Mucosa of stomach (tissue), 1 donor: ENCODE data around the gene ERC2.
"Not testable (repeated sequence)": the region's sequence is repeated elsewhere in the genome, so short reads cannot be mapped to it uniquely, and the experiment has no call there.

ENCODE experiments used
- H3K27me3 ChIP-seq: one replicate; pipeline ENCODE4 v1.7.0; 2013; ENCODE audit warnings: mild to moderate bottlenecking, low read length; ENCODE audit not compliant: control insufficient read depth, insufficient read depth
- H3K36me3 ChIP-seq: one replicate; pipeline ENCODE4 v1.7.0; 2013; ENCODE audit warnings: low read length; ENCODE audit not compliant: control insufficient read depth, insufficient read depth
- H3K4me1 ChIP-seq: one replicate; pipeline ENCODE4 v1.7.0; 2013; ENCODE audit warnings: mild to moderate bottlenecking, low read length; ENCODE audit not compliant: control insufficient read depth, insufficient read depth
- H3K4me3 ChIP-seq: one replicate; pipeline ENCODE4 v1.7.0; 2013; ENCODE audit warnings: low read length
- H3K9ac ChIP-seq: one replicate; pipeline ENCODE4 v1.7.0; 2013; ENCODE audit warnings: mild to moderate bottlenecking, low read length, moderate library complexity
- H3K9me3 ChIP-seq: one replicate; pipeline ENCODE4 v1.7.0; 2013; ENCODE audit warnings: mild to moderate bottlenecking, low read length, moderate library complexity; ENCODE audit not compliant: control insufficient read depth
- donor health status: Pancreatic carcinoma.

The ERC2 gene

GRCh38 chr3:56023546-56023945 is 444.7 kb downstream of the ERC2 start:
- no peak overlapping the region for H3K9ac ChIP-seq
- H3K4me3 ChIP-seq: no peak overlapping the region
- H3K36me3 ChIP-seq: no peaks in the 10 kb centered on the region
- H3K9me3 ChIP-seq: no peaks in the 10 kb centered on the region
- H3K4me1 ChIP-seq: no peaks in the 10 kb centered on the region
- no peaks in the 10 kb centered on the region for H3K27me3 ChIP-seq

- no peaks in the 10 kb centered on the region for H3K4me1 ChIP-seq
- no peaks in the 10 kb centered on the region for H3K36me3 ChIP-seq
- no peaks in the 10 kb centered on the region for H3K9me3 ChIP-seq
- H3K27me3 ChIP-seq: peaks cover 2% of the 10 kb centered on the region
- H3K4me3 ChIP-seq: no peak overlapping the region
- no peak overlapping the region for H3K9ac ChIP-seq
Observed at GRCh38 chr3:56022619-56023018, 445.6 kb downstream of the ERC2 start.

GRCh38 chr3:56019490-56020146 is 448.6 kb downstream of the ERC2 start:
- no peaks in the 10 kb centered on the region for H3K36me3 ChIP-seq
- peaks cover 15% of the 10 kb centered on the region for H3K27me3 ChIP-seq
- no peaks in the 10 kb centered on the region for H3K4me1 ChIP-seq
- no peak overlapping the region for H3K4me3 ChIP-seq
- no peak overlapping the region for H3K9ac ChIP-seq
- no peaks in the 10 kb centered on the region for H3K9me3 ChIP-seq

- H3K9me3 ChIP-seq, H3K9ac ChIP-seq, H3K4me3 ChIP-seq, H3K4me1 ChIP-seq, H3K36me3 ChIP-seq: not testable (repeated sequence)
- peaks cover 21% of the 10 kb centered on the region for H3K27me3 ChIP-seq
Observed at GRCh38 chr3:56015374-56015773, 452.9 kb downstream of the ERC2 start.

- peaks cover 9% of the 10 kb centered on the region for H3K4me1 ChIP-seq
- no peak overlapping the region for H3K4me3 ChIP-seq
- H3K36me3 ChIP-seq: no peaks in the 10 kb centered on the region
- no peaks in the 10 kb centered on the region for H3K9me3 ChIP-seq
- H3K27me3 ChIP-seq: peaks cover 20% of the 10 kb centered on the region
- H3K9ac ChIP-seq: no peak overlapping the region
Observed at GRCh38 chr3:56012721-56013120, 455.5 kb downstream of the ERC2 start.

GRCh38 chr3:56005196-56005805 is 463.0 kb downstream of the ERC2 start:
- H3K36me3 ChIP-seq: no peaks in the 10 kb centered on the region

GRCh38 chr3:56003129-56003528 is 465.1 kb downstream of the ERC2 start:
- no peak overlapping the region for H3K9ac ChIP-seq
- H3K36me3 ChIP-seq: no peaks in the 10 kb centered on the region
- no peaks in the 10 kb centered on the region for H3K9me3 ChIP-seq
- no peak overlapping the region for H3K4me3 ChIP-seq
- H3K27me3 ChIP-seq: no peaks in the 10 kb centered on the region
- no peaks in the 10 kb centered on the region for H3K4me1 ChIP-seq

More at GRCh38 chr3:56005196-56005805, 463.0 kb downstream of the ERC2 start:
- H3K9me3 ChIP-seq: no peaks in the 10 kb centered on the region
- H3K4me1 ChIP-seq: no peaks in the 10 kb centered on the region
- H3K27me3 ChIP-seq: no peaks in the 10 kb centered on the region
- H3K4me3 ChIP-seq: no peak overlapping the region
- H3K9ac ChIP-seq: no peak overlapping the region

GRCh38 chr3:56001991-56002390 is 466.3 kb downstream of the ERC2 start:
- no peaks in the 10 kb centered on the region for H3K27me3 ChIP-seq
- no peak overlapping the region for H3K4me3 ChIP-seq

GRCh38 chr3:56001537-56001936 is 466.7 kb downstream of the ERC2 start:
- Histone ChIP-seq H3K4me1 (no peaks in the 10 kb centered on the region), H3K27me3 (no peaks in the 10 kb centered on the region), H3K36me3 (no peaks in the 10 kb centered on the region), H3K9me3 (no peaks in the 10 kb centered on the region), H3K9ac (no peak overlapping the region), H3K4me3 (no peak overlapping the region)

More at GRCh38 chr3:56001991-56002390, 466.3 kb downstream of the ERC2 start:
- Histone ChIP-seq H3K36me3 (no peaks in the 10 kb centered on the region), H3K9me3 (no peaks in the 10 kb centered on the region), H3K9ac (no peak overlapping the region), H3K4me1 (no peaks in the 10 kb centered on the region)

- Histone ChIP-seq H3K4me3 (no peak overlapping the region), H3K9me3 (no peaks in the 10 kb centered on the region), H3K36me3 (no peaks in the 10 kb centered on the region), H3K9ac (no peak overlapping the region), H3K27me3 (no peaks in the 10 kb centered on the region), H3K4me1 (no peaks in the 10 kb centered on the region)
Observed at GRCh38 chr3:55989366-55989765, 478.9 kb downstream of the ERC2 start.

GRCh38 chr3:55988905-55989304 is 479.4 kb downstream of the ERC2 start:
- no peaks in the 10 kb centered on the region for H3K27me3 ChIP-seq
- no peaks in the 10 kb centered on the region for H3K4me1 ChIP-seq
- H3K36me3 ChIP-seq: no peaks in the 10 kb centered on the region
- no peak overlapping the region for H3K9ac ChIP-seq
- H3K4me3 ChIP-seq: no peak overlapping the region
- no peaks in the 10 kb centered on the region for H3K9me3 ChIP-seq

GRCh38 chr3:55984626-55985025 is 483.6 kb downstream of the ERC2 start:
- Histone ChIP-seq H3K9me3 (no peaks in the 10 kb centered on the region), H3K36me3 (no peaks in the 10 kb centered on the region), H3K4me3 (no peak overlapping the region), H3K27me3 (no peaks in the 10 kb centered on the region), H3K9ac (no peak overlapping the region), H3K4me1 (no peaks in the 10 kb centered on the region)
